Measurements from ENCODE around the gene PPARD. TPM values are rescaled to one million over a fixed set of nuclear protein-coding genes. Genes with fewer than 3 reads are reported as not detected.

Gene PPARD
- total and polyA plus RNA-seq, 12 donors: 6.0 to 39.8 (median 21.6) TPM

- no peaks in the 10 kb centered on the region for H3K9me3 ChIP-seq (replicated peaks in 1 of 3)
- DNase-seq: no peak
- H3K4me1 ChIP-seq (replicated peaks in 1 of 2): peaks cover 16 to 22% of the 10 kb centered on the region in 2 donors
- H3K36me3 ChIP-seq (replicated peaks in 1 of 2): no peaks in the 10 kb centered on the region
- H3K27me3 ChIP-seq: no peaks in the 10 kb centered on the region
- no peak overlapping the region for H3K27ac ChIP-seq
- intact Hi-C loops (cut with DNase I): no loop called here
- no peak for TF ChIP-seq POLR2A (IDR thresholded peaks at IDR 0.05)
- no peak for TF ChIP-seq CTCF (IDR thresholded peaks at IDR 0.05)
- WGBS, 4 donors: 85 to 91% (median 86%) methylated on average over 7 of the region's 7 CpGs
- H3K4me3 ChIP-seq: no peak overlapping the region
These were observed 49.0 kb downstream of the PPARD start for GRCh38 chr6:35391240-35391968.

- Histone ChIP-seq H3K36me3 (replicated peaks in 1 of 2) (no peaks in the 10 kb centered on the region), H3K9me3 (replicated peaks in 1 of 3) (no peaks in the 10 kb centered on the region), H3K27me3 (no peaks in the 10 kb centered on the region), H3K4me1 (replicated peaks in 1 of 2) (peaks cover 22 to 28% of the 10 kb centered on the region in 2 donors), H3K27ac (no peak overlapping the region), H3K4me3 (no peak overlapping the region)
- intact Hi-C loops (cut with DNase I): no loop called here
- peak in 4 of 7 donors; percentile 42 to 67 (median 50) for DNase-seq
- TF ChIP-seq POLR2A (IDR thresholded peaks at IDR 0.05) (no peak), CTCF (IDR thresholded peaks at IDR 0.05) (no peak)
- 73 to 84% (median 84%) methylated on average over 9 to 12 of the region's 12 CpGs for WGBS, 4 donors
These were observed 49.8 kb downstream of the PPARD start for GRCh38 chr6:35392111-35392702.

- Histone ChIP-seq H3K27ac (no peak overlapping the region), H3K27me3 (no peaks in the 10 kb centered on the region), H3K9me3 (replicated peaks in 1 of 3) (no peaks in the 10 kb centered on the region), H3K36me3 (replicated peaks in 1 of 2) (no peaks in the 10 kb centered on the region), H3K4me3 (no peak overlapping the region), H3K4me1 (replicated peaks in 1 of 2) (peaks cover 24 to 28% of the 10 kb centered on the region in 2 donors)
- intact Hi-C loops (cut with DNase I): no loop called here
- TF ChIP-seq CTCF (IDR thresholded peaks at IDR 0.05): no peak
- TF ChIP-seq POLR2A (IDR thresholded peaks at IDR 0.05): no peak
- DNase-seq: no peak
- 64 to 73% (median 66%) methylated on average over 4 to 6 of the region's 6 CpGs for WGBS, 4 donors
These were observed 50.7 kb downstream of the PPARD start for GRCh38 chr6:35392773-35393672.

- WGBS, 4 donors: 44 to 61% (median 54%) methylated on average over 3 to 5 of the region's 5 CpGs
- Histone ChIP-seq H3K27me3 (no peaks in the 10 kb centered on the region), H3K9me3 (replicated peaks in 1 of 3) (no peaks in the 10 kb centered on the region), H3K36me3 (replicated peaks in 1 of 2) (no peaks in the 10 kb centered on the region), H3K4me1 (replicated peaks in 1 of 2) (peaks cover 24 to 26% of the 10 kb centered on the region in 2 donors), H3K4me3 (no peak overlapping the region), H3K27ac (peak overlapping the region in 1 of 5 donors; percentile 25)
- intact Hi-C loops (cut with DNase I): no loop called here
- TF ChIP-seq POLR2A (IDR thresholded peaks at IDR 0.05): peak in 1 of 2 donors; percentile 15
- TF ChIP-seq CTCF (IDR thresholded peaks at IDR 0.05): no peak
- peak in 6 of 7 donors; percentile 34 to 70 (median 62) for DNase-seq
These were observed 54.6 kb downstream of the PPARD start for GRCh38 chr6:35396991-35397390.

Measured in adrenal gland (tissue), 12 donors.